Stimulated activated CD8-positive, alpha-beta memory T cell treated with anti-CD3 and anti-CD28 coated beads, Interleukin-15, amount 100 ng/mL, for 48 hours (primary cell): Measurements from ENCODE around the gene NANS.
A peak's percentile ranks its signal among the peaks of the same experiment; 100 is the strongest.

ENCODE experiments used
- DNase-seq, 2 donors: peaks; one replicate each; pipeline ENCODE4 v3.0.0-alpha.2; 2020; ENCODE audit warnings: low read depth in 2 of 2

The NANS gene

DNA sequence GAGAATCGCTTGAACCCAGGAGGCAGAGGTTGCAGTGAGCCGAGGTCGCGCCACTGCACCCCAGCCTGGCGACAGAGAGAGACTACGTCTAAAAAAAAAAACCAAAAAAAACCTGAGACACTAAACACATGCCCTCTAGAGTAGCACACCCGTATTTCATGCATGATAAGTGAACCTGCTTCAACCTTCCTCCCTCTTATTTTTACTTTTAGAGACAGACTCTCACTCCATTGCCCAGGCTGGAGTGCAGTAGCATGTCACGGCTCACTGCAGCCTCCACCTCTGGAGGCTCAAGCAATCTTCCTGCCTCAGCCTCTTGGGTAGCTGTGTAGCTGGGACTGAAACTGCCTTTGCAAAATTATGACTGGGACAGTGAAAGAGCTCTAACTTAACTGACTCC is 17.6 kb upstream of the NANS start:
- no peak for DNase-seq

DNA sequence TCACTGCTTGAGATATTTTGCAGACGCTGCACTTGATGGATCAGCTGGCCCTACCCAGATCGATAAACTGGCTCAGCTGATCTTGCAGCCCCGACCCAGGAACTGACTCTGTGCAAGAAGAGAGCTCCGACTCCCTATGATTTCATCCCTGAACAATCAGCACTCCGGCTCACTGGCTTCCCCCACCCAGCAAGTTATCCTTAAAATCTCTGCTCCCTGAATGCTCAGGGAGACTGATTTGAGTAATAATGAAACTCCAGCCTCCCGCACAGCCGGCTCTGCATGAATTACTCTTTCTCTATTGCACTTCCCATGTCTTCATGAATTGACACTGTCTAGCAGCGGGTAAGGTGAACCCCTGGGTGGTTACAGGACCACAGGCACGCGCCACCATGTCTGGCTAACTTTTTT is 16.9 kb upstream of the NANS start:
- DNase-seq = no peak

DNA sequence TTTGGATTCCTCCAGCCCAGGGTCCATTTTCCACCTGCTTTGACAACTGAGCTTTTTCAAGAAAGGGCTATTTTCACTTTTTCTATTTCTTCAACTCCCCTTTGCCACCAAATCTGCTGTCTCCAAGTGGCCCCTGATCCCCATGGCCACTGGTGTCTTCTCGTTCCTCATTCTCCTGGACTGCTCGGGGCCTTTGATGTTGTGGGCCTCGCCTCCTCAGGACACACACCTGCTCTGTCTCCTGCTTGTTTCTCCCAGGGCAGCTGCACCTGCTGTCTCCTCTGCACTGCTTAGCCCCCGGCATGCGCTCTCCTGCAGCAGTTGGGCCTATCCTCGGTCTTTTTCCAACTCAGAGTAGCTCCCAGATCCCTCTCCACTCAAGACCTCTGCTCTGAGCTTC is 16.3 kb upstream of the NANS start:
- DNase-seq = no peak

DNA sequence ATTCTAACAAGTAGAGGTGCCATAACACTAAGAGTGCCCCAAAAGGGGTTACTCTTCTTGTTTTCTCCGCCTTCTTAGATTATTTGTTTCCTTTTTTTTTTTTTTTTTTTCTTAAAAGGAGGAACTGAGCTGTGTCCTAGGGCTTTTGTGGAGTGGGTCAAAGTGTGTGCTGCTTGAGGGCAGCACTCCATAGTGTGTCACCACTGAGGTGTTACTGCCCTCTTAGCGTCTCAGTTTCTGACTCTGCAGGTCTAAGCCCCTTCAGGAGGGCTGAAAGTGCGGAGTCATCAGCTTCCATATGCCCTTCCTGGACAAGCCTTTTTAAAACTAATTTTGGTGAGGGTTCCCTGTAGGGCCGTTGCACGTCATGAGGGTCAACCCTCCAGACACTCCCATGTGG is 12.6 kb upstream of the NANS start:
- DNase-seq = no peak

DNA sequence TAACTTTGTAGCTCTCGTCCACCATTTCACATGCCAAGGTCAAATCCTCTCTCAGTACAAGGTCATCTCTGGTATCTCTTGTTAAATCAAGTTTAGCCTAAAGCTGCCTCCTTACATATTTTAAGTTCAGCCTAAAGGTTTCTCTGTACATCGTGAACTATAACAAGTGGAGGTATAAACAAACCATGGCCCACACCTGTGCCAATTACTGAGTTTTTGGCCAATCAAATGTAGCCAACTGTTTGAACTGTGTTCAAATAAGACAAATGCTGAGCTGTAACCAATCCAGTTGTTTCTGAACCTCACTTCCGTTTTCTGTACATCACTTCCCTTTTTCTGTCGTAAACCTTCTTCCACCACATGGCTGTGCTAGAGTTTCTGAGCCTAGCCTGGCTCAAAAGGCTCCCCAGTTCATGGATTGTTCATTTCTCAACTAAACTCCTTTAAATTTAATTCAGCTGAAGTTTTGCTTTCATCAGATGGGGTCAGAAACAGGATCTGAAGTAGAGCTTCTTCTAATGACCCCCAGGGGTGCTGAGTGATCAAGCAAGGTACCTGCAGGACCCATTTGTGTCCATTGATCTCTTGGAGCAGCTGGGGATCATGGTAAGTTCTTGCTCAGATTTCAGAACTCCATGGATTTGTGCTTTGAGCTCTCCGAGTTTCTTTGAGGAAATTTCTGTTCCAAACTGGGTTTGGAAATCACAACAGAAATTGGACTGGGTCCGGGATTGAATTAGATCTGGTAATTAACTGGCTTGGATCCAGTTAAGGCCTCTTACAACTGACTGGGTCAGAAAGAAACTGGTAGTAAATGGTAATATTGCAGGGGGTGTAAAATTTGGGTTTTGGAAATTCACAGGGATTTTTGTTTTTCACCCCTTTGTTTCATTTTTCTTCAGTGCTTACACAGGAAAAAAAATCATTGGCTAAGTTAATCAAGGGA is 11.0 kb upstream of the NANS start:
- DNase-seq = peak in 1 of 2 donors; percentile 11

DNA sequence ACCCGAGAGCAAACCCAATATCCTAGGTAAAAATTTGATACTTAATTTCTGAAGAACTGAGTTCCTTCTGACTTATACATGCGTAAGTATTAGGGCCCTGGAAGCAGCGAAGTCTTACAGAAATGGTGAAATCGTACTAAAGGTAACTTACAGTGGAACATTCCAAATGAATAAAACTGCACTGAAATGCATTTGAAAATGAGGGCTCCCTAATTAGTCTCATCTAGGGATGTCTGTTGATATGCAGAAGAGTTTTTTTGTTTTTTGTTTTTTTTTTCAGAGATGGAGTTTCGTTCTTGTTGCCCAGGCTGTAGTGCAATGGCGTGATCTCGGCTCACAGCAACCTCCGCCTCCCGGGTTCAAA is 10.4 kb upstream of the NANS start:
- no peak for DNase-seq

DNA sequence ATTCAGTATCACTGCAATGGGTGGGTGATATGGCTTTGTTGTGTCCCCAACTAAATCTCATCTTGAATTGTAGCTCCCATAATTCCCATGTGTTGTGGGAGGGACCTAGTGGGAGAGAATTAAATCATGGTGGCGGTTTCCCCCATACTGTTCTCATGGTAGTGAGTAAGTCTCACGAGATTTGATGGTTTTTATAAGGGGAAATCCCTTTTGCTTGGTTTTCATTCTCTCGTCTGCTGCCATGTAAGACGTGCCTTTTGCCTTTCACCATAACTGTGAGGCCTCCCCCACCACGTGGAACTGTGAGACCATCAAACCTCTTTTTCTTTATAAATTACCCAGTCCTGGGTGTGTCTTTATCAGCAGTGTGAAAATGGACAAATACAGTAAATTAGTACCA is 9.5 kb upstream of the NANS start:
- DNase-seq = no peak

DNA sequence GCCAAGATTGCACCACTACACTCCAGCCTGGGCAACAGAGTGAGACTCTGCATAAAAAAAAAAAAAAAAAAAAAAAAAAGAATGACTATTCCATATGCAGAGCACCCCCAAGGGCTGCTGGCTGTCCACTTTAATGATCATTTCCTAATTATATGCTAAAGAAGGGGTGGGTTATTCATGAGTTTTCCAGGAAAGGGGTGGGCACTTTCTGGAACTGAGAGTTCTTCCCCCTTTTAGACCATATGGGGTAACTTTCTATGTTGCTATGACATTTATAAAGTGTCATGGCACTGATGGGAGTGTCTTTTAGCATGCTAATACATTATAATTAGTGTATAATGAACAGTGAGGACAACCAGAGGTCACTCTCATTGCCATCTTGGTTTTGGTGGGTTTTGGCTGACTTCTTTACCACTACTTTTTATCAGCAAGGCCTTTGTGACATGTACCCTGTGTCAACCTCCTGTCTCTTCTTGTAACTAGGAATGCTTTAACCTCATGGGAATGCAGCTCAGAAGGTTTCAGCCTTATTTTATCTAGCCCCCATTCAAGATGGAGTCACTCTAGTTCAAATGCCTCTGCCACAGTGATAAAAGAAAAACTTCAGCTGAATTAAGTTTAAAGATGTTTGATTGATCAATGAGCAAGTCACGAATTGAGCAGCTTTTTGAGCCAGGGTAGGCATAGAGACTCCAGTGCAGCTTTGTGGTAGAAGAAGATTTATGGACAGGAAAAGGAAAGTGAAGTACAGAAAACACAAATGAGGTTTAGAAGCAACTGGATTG is 7.1 kb upstream of the NANS start:
- no peak for DNase-seq

DNA sequence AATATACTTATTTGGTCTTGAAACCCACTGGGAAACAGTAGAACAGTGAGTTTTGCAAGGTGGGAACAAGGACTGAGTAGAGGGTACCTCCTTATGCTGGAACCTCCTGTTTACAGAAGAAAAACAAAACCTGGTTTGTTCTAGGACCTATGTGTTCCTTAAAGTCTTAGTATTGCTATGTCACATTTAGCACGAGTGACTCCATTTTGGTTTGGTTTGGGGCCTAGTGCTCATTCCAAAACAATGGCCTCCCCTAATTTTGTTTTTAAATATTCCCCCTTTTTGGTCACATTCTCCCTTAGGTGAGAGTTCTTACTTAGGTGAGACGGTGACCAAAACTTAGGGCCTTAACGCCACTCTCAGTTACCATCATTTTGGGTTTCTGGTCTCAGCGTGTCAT is 6.2 kb upstream of the NANS start:
- no peak for DNase-seq

DNA sequence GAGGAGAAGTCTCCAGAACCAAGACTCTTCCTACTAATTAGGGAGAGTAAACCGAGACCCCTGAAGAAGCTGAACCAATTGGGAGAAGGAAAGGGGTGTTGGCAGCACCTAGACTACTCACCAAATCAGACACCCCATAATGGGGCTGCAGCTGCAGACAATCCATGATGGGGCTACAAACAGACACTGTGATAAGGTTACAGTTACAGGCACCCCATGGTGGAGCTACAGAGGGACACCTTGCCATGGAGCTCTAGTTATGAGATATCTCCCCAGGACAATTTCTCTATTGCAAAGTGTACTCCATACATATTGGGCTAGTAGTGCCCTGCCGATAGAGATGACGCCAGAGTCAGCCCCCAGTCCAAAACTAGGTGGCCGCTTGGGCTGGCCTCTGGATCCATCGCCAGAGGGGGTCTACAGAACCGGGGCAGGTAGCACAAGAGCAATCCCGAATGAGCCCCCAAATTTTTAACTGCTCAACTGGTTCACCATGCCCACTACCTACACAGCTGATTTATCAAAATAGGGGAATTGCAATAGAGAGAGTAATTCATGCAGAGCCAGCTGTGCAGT is 2.1 kb upstream of the NANS start:
- no peak for DNase-seq

DNA sequence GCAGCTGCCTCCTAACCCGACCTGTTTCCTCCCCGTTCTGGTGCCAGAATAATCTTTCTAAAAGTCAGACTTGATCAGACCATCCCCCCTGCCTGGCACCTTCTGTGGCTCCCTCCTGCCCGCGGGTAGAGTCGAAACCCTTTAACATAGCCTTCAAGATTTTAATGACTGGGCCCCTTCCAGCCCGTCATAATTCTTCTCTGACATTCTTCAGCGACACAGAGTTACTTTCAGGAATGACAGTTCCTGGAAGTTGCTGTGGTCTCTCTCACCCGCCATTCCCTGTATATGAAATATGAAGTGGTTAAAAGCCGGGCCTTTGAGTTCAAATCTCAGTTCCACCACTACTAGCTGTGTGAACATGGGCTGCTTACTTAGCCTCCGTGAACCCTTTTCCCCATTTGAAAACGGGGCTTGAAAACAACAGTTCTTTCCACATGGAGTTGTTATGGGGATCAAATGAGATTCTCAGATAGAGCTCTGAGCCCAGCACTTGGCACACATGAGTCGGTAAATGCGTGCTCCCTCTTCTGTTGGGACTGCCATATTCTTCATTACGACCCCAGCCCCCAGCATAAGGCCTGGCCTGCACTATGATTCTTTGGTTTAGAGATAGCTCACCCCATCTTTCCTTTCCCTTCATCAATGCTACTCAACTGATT is 737 bp downstream of the NANS start:
- DNase-seq = no peak

DNA sequence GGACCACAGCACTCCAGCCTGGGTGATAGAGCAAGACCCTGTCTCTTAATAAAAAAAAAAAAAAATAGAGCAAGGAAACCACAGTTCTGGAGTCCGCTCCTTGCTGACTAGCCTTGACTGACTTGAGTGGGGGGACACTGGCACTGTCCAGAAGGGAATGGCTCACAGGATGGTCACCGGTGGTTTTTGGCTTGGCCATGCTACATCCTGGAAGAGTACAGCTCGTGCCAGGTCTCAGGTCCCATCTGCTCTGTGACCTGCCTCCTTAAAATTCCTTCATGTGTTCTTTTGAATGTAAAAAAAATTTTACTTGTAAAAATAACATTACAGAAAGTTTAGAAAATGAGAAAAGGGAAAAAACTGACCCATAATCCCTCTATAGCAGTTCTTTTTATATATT is 5.6 kb downstream of the NANS start:
- DNase-seq = no peak

DNA sequence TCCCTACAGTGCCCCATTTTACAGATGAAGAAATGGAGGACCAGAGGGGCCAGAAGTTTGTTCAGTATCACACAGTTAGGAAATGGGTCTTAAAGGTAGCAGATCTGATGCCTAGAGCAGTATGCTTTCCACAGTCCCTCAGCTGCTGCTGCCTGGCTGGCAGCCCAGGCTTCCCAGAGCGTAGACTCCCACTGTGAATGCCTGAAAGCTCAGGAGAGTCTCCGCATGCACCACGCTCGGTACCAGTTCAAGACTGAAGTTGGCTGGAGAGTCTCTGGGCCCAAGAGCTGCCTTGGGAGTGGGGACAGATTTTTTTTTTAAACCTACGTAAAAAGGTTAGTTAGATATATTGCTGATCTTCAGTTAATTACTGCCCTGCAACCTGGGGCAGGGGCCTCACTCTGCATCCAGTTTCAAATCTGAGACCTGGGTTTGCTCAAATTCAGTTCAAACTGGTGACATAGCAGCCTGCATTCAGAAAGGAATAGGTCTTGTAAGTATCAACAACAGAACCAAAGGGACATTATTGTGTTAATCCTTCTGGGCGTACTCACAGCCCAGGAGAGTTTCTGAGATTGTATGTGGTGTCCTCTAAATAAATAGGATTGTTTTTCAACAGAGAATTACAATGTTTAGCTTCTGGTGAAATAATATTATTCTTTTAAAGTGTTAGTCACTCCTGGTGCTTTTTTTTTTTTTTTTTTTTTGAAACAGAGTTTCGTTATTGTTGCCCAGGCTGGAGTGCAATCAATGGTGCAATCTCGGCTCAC is 8.3 kb downstream of the NANS start:
- no peak for DNase-seq

DNA sequence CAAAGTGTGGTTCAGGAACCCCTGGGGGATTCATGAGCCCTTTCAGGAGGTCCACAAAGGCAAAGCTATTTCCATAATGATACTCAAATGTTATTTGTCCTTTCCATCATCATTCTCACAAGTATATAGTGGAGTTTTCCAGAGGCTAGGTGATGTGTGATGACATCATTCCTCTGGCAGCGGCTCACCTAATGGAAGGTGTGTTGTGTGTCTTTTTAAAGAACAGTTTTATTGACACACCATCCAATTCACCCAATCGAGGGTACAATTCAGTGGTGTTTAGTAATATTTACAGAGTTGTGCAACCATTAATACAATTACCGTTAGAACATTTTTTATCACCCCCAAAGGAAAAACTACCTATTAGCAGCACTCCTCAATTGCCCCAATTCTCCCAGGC is 9.7 kb downstream of the NANS start:
- no peak for DNase-seq

DNA sequence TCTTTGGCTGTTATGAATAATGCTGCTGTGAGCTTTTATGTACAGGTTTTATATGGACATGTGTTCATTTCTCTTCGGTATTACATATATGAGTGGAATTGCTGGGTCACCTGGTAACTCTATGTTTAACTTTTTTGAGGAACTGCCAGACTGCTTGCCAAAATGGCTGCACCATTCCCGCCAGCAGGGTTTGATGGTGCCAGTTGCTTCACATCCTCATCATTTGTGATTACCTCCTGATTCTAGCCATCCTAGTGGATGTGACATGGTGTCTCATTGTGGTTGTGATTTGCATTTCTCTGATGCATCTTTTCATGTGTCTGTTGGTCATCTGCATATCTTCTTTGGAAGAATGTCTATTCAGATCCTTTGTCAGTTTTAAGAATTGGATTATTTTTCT is 10.7 kb downstream of the NANS start:
- DNase-seq = no peak

DNA sequence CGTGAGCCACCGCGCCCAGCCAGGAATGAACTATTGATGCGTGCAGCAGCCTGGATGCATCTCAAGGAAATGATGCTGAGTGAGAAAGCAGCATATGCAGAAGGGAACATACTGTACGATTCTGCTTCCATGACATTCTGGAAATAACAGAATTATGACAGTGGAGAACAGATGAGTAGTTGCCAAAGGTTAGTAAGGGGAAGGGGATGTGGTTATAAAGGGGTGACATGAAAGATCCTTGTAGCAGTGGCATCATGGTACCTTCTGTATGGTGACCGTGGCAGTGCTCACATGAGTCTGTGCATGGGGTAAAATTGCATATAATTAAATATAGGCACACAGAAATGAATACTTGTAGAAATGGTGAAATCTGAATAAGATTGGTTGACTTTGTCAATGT is 13.0 kb downstream of the NANS start:
- DNase-seq = no peak

DNA sequence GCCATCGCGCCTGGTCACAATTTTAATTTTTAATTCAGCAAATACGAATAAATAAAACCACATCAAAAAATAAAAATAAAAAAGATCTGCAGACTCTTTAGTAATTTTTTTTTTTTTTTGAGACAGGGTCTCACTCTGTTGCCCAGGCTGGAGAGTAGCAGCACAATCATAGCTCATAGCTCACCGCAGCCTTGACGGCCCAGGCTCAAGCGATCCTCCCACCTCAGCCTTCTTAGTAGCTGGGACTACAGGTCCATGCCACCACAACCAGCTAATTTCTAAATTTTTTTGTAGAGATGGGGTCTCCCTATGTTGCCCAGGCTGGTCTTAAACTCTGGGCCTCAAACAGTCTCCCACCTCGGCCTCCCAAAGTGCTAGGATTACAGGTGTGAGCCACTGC is 14.2 kb downstream of the NANS start:
- DNase-seq = no peak

DNA sequence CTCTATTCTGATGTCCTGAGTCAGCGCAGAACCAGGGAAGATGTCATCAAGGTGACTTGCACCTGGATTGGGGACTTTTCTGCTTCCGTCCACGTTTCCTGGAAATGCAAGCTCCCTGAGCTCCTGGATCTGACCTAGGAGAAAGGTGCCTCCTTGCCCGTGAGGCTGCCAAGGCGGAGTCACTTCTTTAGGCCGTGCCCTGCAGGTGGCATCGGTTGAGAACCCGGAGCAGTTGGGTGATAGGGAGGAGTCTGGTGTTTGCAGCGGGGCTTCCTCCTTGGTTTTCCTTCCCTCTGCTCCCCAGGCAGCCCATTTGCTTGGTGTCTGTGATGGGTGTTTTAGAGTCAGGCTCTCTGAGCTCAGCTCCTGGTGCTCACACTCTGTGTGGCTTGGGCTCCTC is 15.2 kb downstream of the NANS start:
- no peak for DNase-seq

DNA sequence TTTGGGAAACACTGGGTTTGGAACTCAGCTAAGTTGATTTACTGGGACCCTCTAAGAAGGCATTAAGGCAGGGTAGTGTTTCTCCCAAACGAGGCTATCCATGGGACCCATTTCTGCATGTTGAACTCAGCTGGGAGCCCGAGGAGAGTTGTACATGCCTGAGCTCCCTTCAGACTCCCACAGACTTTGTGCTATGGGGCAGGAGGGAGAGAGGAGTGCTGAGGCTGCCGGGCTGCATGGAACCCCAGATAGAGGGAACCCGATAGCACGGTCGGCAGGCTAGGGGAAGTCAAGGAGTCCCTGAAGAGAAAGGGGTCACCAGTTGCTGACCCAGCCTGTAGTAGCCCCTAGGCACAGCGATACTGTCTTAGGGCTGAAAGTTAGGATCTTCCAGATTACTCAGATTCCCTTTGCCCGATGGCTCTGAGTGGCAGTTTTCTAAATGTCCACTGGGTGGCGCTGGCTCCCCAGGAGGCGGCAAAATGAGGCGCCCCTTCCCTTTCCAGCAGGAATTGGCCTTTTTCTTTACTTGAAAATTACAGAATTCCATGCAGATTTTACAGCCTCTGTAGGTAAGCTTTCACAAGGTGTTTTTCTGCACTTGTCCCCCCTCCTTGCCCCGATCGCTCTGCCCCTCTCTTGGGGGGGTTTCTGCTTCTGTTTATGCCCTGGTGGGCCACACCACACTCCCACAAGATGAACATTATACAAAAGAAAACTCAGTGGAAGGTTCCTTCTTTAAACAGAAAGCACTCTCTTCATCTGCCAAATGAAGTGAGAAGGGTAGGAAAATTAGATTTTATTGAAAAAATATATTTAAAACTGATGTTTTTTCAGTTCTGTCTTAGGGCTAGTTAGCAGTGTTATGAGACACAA is 17.8 kb downstream of the NANS start:
- no peak for DNase-seq

DNA sequence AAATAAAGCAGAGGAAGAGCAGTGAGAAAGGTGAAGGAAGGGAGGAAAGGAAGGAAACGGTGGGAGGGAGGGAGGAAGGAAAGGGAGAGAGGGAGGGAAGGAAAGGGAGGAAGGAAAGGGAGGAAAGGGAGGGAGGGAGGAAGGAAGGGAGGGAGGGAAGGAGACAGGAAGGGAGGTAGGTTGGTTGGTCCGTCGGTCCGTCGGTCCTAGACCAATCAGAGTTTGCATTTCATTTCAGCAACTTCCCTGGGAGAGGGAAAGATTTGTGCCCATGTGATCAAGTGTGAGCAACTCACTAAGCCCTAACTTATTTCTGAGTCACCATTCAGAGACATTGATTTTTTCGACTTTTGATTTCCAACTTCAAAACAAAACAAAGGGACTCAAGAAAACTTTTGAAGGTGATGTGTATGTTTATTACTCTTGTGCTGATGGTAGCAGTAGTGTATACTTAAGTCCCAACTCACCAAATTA is 18.8 kb downstream of the NANS start:
- no peak for DNase-seq
